Jurkat, Clone E6-1 (cell line): ENCODE results near the gene NECTIN1.

Experiments
- DNase-seq: peaks from one replicate; pipeline ENCODE4 v3.0.0-alpha.2; 2011; ENCODE audit warnings: low read depth, low spot score
- H3K4me3 ChIP-seq: 2 replicates; pipeline ENCODE4 v1.5.1; 2011; ENCODE audit warnings: mild to moderate bottlenecking, low read length, control low read depth, moderate library complexity

Gene NECTIN1

DNA sequence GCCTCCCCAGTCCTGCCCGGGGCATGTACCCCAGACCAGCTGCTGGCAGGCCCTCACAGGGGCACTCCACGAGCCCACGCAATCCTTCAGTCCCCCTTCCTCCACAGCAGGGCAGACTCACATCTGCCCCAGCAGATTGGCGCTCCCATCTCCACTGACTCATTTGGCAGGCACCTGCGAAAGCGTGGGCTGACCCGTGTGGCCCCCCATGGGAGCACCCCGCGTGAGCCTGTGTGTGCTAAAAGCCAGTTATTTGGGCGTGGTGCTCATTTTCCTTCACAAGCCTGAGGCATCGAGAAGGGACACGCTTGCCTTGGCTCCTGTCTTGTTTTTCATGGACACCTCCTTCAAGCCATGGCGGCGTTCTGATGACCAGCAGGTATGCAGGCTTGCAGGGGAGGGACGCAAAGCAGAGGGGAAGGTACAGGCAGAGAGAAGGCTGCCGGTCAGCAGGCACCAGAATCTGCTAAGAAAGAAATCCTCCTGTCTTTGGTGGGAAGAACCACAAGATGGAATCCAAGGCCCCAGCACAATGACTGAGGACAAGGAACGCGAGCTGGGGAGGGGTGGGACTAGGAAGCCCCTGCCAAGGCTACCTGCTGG lies 8.6 kb downstream of the NECTIN1 start:
- no peak for DNase-seq

GRCh38 chr11:119717839-119718534 lies 11.0 kb downstream of the NECTIN1 start:
- H3K4me3 ChIP-seq, result no peak overlapping the region
- no peak for DNase-seq

More for the DNA sequence above, 8.6 kb downstream of the NECTIN1 start:
- H3K4me3 ChIP-seq, result no peak overlapping the region

- DNase-seq, result no peak
- no peak overlapping the region for H3K4me3 ChIP-seq
Observed at GRCh38 chr11:119716582-119717498, 12.2 kb downstream of the NECTIN1 start.

DNA sequence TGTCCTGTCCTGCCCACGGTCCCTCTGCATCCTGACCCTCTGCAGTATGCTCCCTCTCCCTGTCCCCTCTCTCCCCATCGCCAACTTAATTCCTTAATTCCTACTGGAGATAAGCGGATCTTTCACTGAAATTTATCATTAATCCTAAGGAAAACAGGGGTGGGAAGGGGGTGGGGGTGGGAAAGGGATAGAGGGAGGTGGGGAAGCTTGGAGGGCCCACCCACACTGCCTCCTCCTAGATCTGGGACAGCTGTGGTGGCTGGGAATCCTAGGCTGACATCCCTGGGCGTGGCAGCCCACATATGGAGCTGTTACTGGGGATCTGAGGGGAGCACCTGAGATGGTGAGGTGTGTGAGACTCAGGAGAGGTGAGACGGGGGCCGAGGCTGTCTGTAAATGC lies 14.4 kb downstream of the NECTIN1 start:
- no peak for DNase-seq
- H3K4me3 ChIP-seq, result no peak overlapping the region

DNA sequence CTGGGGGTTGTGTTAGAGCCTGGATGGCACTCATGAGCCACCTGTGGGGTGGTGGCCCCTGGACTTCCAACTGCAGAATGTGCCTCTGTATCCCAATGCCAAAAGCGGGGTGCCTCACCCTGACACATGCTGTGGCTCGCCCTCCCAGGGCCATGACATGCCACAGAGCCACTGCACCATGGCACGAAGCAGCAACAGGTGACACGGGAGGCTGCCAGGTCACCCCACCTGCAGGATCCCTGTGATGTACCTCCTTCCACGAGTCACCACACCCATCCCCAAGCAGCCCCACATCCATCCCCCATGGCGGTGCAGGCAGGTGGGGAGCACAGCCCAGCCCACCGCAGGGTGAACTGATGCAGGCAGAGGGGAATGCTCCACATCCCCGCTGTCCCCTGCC lies 14.8 kb downstream of the NECTIN1 start:
- H3K4me3 ChIP-seq, result no peak overlapping the region
- no peak for DNase-seq

DNA sequence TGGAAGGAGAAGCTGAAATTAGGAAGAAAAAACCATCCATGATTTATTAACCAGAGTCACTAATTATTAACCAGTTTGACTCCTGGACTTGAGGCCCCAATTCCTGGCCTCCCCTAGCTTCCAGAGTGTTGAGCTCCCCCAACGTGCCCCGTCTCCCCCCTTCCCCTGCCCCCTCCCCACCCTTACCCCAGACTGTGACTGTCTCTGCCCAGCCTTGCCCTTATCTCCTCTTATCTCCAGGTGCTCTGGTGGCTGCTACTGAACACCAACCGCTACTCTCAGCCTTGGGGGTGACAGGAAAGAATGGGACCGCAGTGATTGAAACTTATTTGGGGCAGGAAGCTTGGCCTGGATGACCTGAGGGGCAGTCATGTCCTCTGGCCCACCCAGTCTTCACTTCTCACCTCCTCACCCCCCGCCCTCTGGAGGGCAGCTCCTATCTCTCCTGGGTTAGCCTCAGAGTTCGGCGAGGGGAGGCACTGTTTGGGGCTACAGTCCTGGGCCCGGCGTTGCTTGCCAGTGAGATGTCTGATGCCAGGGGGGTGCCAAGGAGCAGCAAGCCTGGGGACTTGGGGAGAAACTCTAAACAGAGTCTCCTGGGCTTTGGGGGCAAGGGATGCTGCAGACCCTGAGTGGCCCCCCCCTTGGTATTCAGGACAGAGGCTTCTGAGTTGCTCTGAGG lies 15.5 kb downstream of the NECTIN1 start:
- peak overlapping the region; percentile 18 for H3K4me3 ChIP-seq
- DNase-seq, result peak; percentile 88

DNA sequence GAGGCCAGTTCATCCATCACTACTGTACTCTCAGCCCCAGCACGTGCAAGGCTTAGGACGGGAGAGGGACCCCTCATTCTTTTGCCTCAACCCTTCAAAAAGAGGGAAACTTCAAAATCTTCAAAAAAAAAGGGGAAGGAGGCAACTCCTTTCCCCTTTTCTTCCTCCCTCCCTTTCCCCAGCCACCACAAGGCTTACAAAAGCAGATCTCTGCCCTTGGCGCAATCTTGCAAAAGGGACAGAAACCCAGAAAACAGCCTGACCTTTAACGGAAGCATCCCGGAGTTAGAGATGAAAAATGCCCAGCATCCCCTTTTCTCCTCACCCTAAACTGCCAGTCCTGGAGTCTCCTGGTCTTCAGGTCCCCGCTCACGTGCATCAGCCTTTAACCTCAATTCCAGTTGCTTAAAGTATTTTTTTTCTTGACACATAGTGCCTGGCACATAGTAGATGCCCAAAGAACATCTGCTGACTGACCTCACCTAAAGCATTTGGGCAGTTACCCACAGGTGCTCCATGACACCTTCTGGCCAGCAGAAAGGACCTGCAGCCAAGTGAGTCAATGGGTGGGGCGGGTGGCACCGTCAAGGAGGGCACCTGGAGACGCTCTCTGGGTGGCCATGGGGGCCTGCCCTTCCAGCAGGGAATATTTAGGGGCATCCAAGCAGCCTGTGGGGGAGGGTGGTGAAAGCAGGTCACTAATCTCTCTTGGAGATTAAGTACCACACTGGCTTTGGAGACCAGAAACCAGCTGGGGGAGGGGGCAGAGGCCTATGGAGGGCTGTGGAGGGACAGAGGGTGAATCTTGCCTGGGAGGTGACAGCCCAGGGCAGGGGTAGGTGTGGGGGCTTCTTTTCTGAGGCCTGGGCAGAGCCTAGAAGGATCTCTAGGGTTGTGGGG lies 16.3 kb downstream of the NECTIN1 start:
- DNase-seq, result no peak
- H3K4me3 ChIP-seq, result no peak overlapping the region

DNA sequence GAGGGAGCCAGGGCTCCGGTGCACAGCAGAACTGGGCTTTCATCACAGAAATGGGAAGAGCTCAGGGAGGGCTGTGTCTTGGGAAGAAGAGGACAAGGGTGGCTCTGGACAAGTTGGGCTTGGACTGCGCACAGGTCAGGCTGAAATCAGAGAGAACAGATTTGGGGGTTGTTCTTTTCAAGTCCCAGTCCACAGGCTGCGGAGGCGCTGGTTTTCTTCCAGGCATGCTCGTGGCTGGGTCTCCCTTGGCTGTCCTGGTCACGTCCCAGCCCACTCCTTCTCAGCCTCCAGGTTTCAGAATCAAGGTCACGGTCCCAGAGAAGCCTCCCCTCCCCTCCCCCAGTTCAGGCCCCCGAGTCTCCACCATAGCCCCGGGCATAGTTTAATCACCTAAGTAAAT lies 17.0 kb downstream of the NECTIN1 start:
- H3K4me3 ChIP-seq, result no peak overlapping the region

DNA sequence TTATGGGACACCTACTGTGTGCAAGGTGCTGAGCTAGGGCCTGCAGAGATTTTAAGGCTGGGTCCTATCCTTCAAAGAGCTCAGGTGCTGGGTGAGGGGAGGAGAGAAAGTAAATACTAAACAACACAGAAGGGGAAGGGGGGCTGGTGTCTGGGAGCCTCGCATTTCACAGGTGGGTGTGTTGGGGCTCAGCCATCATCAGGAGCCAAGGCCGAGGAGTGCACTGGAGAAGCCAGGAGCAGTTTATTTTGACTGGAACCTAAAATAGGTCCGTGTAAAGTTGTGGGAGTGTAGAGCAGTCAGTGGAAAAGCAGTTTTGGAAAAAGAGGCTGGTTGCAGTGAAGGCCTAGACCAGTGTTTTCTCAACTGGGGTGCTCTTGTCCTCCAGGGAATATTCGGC lies 17.5 kb downstream of the NECTIN1 start:
- no peak for DNase-seq
- no peak overlapping the region for H3K4me3 ChIP-seq

More for the DNA sequence above, 17.0 kb downstream of the NECTIN1 start:
- no peak for DNase-seq

DNA sequence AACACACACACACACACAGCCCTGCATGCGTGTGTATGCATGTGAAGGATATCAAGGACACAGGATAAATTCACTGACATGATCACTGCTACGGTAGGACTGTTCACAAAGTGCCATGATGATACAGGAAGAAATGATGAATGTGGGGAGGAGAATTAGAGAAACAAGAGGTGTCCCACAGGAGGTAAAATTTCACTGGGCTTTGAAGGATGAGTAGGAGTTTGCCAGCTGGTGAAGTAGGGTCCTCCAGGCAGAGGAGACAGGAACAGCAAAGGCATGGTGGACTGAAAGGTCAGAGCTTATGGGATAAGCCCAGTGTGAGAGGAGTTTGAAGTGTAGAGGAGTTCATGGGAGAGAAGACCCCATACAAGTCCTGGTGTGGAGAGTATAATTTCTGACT lies 18.6 kb downstream of the NECTIN1 start:
- no peak for DNase-seq
- no peak overlapping the region for H3K4me3 ChIP-seq

DNA sequence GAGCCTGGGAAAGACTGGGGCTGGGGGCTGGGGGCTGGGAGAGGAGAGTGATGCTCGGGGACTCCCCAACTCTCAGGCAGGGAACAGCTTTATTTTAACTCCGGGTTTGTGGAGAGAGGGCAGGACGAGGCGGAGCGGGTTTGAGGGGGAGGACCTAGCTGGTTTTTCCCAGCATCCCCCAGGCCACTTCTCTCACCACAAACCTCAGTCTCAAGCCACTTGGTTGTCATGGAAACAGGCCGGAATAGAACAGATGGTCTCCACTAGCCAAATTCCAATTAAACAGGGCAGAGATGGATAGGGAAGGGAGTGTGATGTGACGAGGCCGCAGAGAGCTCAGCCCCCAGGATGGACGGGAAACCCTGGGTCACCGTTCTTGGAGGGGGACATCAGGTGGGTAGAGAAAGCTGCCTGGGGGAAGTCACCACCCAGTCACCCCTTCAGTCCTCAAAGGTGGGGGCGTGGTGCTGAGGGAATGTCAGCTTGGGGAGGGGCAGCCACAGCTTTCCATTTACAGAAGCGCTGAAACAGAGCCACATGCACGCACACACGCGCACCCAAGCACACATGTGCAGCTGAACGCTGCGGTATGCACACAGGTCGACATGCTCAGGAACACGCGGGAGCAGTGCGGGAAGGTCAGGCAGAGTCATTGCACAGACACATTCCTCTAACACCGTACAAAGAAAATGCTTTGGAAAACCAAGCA lies 19.2 kb downstream of the NECTIN1 start:
- peak overlapping the region; percentile 42 for H3K4me3 ChIP-seq
- peak; percentile 81 for DNase-seq

GRCh38 chr11:119709171-119709570 lies 19.8 kb downstream of the NECTIN1 start:
- H3K4me3 ChIP-seq, result peak overlapping the region; percentile 42
- no peak for DNase-seq

- no peak for DNase-seq
- no peak overlapping the region for H3K4me3 ChIP-seq
Observed at GRCh38 chr11:119708384-119708783, 20.6 kb downstream of the NECTIN1 start.

- no peak for DNase-seq
- H3K4me3 ChIP-seq, result no peak overlapping the region
Observed at GRCh38 chr11:119706887-119707286, 22.1 kb downstream of the NECTIN1 start.

- DNase-seq, result no peak
- H3K4me3 ChIP-seq, result no peak overlapping the region
Observed at GRCh38 chr11:119706029-119706428, 23.0 kb downstream of the NECTIN1 start.

DNA sequence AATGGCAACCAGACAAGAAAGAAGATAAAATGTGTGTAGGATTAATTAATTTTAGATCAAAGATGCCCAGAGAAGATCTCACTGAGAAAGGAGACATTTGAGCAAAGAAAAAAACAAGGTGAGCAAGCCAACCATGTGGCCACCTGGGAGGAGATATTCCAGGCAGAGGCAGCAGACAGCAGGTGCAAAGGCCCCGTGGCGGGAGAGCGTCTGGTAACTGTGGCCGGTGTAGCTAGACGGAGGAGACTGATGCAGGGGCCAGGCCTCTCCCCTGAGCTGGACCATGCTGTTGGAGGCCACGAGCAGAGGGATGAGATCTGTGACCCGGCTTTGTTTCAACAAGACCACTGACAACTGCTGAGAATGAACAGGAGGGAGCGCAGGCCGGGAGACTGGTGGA lies 23.6 kb downstream of the NECTIN1 start:
- H3K4me3 ChIP-seq, result no peak overlapping the region

GRCh38 chr11:119704849-119705248 lies 24.2 kb downstream of the NECTIN1 start:
- H3K4me3 ChIP-seq, result no peak overlapping the region
- no peak for DNase-seq

More for the DNA sequence above, 23.6 kb downstream of the NECTIN1 start:
- no peak for DNase-seq
